ENCODE results near the gene SLC25A29.

Gene SLC25A29

DNA sequence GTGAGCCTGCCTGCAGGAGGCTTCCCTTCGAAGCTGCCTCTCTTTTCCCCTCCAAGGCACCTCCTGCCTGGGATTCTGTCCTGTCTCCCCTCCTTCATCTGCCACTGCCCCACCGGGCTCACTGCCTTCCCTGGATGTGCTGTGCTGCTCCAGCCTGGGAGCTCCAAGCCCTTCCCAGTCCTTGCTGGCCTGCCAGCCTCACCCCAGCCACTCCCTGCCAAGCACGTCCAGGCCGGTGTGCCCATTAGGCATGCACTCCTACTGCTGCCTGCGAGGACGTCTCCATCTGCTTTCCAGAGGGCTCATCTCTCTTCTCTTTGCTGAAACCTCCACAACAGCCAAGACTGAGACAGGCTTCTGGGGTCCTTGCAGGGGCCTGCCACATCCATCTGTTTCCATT lies 8.5 kb upstream of the SLC25A29 start:
- CTCF ChIA-PET, result no interaction called here

GRCh38 chr14:100313464-100314230 lies 7.4 kb upstream of the SLC25A29 start:
- no peak overlapping the region for H3K27ac ChIP-seq (ENCODE audit: extremely low read depth, low read depth, low read length)
- CTCF ChIA-PET, result no interaction called here

More for the DNA sequence above, 8.5 kb upstream of the SLC25A29 start:
- Histone ChIP-seq H3K9me3 (ENCODE audit: control insufficient read depth, insufficient read depth, low read depth, low read length) (no peaks in the 10 kb centered on the region), H3K36me3 (ENCODE audit: control insufficient read depth in 2 of 2, insufficient read depth in 1 of 2, low read length in 2 of 2) (no peaks in the 10 kb centered on the region), H3K4me1 (ENCODE audit: control insufficient read depth, insufficient read depth, low read length) (no peaks in the 10 kb centered on the region), H3K4me3 (ENCODE audit: low read depth, low read length) (no peak overlapping the region), H3K27ac (ENCODE audit: extremely low read depth, low read depth, low read length) (no peak overlapping the region)
- POLR2A ChIA-PET, result no interaction called here
- TF ChIP-seq ZNF16 (tag by site-specific recombination; IDR thresholded peaks at IDR 0.05; ENCODE audit: low read depth) (no peak), ZNF433 (tag by site-specific recombination; IDR thresholded peaks at IDR 0.05; ENCODE audit: low read depth) (no peak), ZNF792 (tag by site-specific recombination; IDR thresholded peaks at IDR 0.05) (no peak), ZNF580 (tag by site-specific recombination; IDR thresholded peaks at IDR 0.05) (no peak), GLI4 (tag by site-specific recombination; IDR thresholded peaks at IDR 0.05) (no peak), SP7 (tag by site-specific recombination; IDR thresholded peaks at IDR 0.05) (no peak), ZNF2 (tag by site-specific recombination; IDR thresholded peaks at IDR 0.05) (no peak), ZNF157 (tag by site-specific recombination; IDR thresholded peaks at IDR 0.05) (no peak), KLF7 (tag by site-specific recombination; IDR thresholded peaks at IDR 0.05; ENCODE audit: borderline replicate concordance) (no peak), ZBTB17 (tag by site-specific recombination; IDR thresholded peaks at IDR 0.05) (no peak), ZNF660 (tag by site-specific recombination; IDR thresholded peaks at IDR 0.05) (no peak), YY2 (tag by site-specific recombination; IDR thresholded peaks at IDR 0.05) (no peak), IKZF3 (tag by site-specific recombination; IDR thresholded peaks at IDR 0.05) (no peak), ZNF623 (tag by site-specific recombination; IDR thresholded peaks at IDR 0.05) (no peak)
- TF ChIP-seq, protein P1, sequence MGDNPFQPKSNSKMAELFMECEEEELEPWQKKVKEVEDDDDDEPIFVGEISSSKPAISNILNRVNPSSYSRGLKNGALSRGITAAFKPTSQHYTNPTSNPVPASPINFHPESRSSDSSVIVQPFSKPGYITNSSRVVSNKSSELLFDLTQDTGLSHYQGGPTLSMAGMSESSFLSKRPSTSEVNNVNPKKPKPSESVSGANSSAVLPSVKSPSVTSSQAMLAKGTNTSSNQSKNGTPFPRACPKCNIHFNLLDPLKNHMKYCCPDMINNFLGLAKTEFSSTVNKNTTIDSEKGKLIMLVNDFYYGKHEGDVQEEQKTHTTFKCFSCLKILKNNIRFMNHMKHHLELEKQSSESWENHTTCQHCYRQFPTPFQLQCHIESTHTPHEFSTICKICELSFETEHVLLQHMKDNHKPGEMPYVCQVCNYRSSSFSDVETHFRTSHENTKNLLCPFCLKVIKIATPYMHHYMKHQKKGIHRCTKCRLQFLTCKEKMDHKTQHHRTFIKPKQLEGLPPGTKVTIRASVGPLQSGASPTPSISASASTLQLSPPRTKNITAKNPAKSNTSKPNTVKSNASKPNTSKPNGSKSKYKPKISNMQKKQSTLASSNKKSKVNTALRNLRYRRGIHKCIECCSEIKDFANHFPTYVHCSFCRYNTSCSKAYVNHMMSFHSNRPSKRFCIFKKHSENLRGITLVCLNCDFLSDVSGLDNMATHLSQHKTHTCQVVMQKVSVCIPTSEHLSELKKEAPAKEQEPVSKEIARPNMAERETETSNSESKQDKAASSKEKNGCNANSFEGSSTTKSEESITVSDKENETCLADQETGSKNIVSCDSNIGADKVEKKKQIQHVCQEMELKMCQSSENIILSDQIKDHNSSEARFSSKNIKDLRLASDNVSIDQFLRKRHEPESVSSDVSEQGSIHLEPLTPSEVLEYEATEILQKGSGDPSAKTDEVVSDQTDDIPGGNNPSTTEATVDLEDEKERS (tag by site-specific recombination; IDR thresholded peaks at IDR 0.05), result no peak
- TF ChIP-seq, protein P2, sequence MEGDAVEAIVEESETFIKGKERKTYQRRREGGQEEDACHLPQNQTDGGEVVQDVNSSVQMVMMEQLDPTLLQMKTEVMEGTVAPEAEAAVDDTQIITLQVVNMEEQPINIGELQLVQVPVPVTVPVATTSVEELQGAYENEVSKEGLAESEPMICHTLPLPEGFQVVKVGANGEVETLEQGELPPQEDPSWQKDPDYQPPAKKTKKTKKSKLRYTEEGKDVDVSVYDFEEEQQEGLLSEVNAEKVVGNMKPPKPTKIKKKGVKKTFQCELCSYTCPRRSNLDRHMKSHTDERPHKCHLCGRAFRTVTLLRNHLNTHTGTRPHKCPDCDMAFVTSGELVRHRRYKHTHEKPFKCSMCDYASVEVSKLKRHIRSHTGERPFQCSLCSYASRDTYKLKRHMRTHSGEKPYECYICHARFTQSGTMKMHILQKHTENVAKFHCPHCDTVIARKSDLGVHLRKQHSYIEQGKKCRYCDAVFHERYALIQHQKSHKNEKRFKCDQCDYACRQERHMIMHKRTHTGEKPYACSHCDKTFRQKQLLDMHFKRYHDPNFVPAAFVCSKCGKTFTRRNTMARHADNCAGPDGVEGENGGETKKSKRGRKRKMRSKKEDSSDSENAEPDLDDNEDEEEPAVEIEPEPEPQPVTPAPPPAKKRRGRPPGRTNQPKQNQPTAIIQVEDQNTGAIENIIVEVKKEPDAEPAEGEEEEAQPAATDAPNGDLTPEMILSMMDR (tag by site-specific recombination; IDR thresholded peaks at IDR 0.05), result no peak
- TF ChIP-seq, protein P3, sequence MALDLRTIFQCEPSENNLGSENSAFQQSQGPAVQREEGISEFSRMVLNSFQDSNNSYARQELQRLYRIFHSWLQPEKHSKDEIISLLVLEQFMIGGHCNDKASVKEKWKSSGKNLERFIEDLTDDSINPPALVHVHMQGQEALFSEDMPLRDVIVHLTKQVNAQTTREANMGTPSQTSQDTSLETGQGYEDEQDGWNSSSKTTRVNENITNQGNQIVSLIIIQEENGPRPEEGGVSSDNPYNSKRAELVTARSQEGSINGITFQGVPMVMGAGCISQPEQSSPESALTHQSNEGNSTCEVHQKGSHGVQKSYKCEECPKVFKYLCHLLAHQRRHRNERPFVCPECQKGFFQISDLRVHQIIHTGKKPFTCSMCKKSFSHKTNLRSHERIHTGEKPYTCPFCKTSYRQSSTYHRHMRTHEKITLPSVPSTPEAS (tag by site-specific recombination; IDR thresholded peaks at IDR 0.05), result no peak

More at GRCh38 chr14:100313464-100314230, 7.4 kb upstream of the SLC25A29 start:
- Histone ChIP-seq H3K36me3 (ENCODE audit: control insufficient read depth in 2 of 2, insufficient read depth in 1 of 2, low read length in 2 of 2) (no peaks in the 10 kb centered on the region), H3K9me3 (ENCODE audit: control insufficient read depth, insufficient read depth, low read depth, low read length) (no peaks in the 10 kb centered on the region), H3K4me3 (ENCODE audit: low read depth, low read length) (no peak overlapping the region), H3K4me1 (ENCODE audit: control insufficient read depth, insufficient read depth, low read length) (no peaks in the 10 kb centered on the region)
- no peak for TF ChIP-seq ZNF350 (tag by site-specific recombination; IDR thresholded peaks at IDR 0.05)
- 0 out of 2 replicates have a peak, but pooled peaks have one; percentile 23 for TF ChIP-seq ZFHX2 (tag by site-specific recombination; conservative IDR thresholded peaks at IDR 0.05)
- POLR2A ChIA-PET, result no interaction called here
